Stimulated activated CD4-positive, alpha-beta T cell treated with anti-CD3 and anti-CD28 coated beads, Interleukin-4, amount 100 ng/mL, for 4 hours (primary cell): ENCODE results near the gene TEX261.
"Not testable (repeated sequence)": the region's sequence is repeated elsewhere in the genome, so short reads cannot be mapped to it uniquely, and the experiment has no call there.

Source experiments
- DNase-seq, 2 experiments: peaks; one replicate each; pipeline ENCODE4 v3.0.0-alpha.2; 2020

The TEX261 gene

DNA sequence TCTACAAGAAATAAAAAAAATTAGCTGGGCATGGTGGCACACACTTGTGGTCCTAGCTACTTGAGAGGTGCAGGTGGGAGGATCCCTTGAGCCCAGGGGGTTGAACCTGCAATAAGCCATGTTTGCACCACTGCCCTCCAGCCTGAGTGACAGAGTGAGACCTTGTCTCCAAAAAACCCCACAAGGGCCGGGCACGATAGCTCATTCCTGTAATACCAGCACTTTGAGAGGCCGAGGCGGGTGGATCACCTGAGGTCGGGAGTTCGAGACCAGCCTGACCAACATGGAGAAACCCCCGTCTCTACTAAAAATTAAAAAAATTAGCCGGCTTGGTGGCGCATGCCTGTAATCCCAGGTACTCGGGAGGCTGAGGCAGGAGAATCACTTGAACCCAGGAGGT lies 5.3 kb upstream of the TEX261 start:
- not testable (repeated sequence) for DNase-seq

DNA sequence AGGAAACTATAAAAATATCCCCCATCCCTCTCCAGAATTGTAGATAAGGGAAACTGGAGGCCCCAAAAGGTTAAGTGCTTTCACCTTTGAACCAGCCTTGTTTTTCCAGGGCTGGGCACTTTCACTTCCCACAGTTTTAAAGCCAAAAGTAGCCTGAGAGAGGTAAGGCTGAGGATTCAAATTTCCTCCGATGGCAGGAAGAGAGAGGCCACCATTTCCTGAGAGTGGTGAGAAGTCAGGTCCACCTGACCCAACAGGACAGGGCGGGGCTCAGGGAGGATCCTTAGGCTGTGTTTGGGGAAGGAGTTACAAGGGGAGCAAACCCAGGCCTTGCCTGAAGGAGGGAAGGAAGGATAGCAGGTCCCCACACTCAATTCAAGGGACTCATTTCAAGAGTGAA lies 4.7 kb upstream of the TEX261 start:
- no peak for DNase-seq

DNA sequence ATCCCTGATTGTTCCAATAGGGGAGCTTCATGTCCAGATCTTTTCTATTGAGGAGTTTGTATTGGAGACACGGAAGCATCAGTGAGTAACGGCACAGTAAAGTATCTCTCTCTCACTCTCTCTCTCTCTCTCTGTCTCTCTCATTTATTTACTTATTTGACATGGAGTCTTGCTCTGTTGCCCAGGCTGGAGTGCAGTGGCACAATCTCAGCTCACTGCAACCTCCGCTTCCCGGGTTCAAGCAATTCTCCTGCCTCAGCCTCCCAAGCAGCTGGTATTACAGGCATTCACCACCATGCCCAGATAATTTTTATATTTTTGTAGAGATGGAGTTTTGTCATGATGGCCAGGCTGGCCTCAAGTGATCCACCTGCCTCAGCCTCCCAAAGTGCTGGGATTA lies 4.2 kb upstream of the TEX261 start:
- not testable (repeated sequence) for DNase-seq

DNA sequence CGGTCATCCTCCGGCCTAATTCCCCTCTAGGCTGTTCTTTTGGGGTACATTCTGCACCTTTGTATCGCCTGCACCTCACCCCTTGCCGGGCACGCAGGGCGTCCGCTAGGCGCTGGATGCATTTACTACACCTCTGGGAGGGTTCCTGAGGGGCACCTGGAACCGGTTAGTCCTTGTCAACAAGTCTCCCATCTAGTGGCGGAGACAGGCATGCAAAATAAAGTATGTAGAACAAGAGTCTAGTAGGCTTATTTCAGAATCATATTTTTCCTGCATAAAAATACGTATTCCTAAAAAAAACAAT lies 705 bp upstream of the TEX261 start:
- peak in 1 of 2 experiments; percentile 58 for DNase-seq

DNA sequence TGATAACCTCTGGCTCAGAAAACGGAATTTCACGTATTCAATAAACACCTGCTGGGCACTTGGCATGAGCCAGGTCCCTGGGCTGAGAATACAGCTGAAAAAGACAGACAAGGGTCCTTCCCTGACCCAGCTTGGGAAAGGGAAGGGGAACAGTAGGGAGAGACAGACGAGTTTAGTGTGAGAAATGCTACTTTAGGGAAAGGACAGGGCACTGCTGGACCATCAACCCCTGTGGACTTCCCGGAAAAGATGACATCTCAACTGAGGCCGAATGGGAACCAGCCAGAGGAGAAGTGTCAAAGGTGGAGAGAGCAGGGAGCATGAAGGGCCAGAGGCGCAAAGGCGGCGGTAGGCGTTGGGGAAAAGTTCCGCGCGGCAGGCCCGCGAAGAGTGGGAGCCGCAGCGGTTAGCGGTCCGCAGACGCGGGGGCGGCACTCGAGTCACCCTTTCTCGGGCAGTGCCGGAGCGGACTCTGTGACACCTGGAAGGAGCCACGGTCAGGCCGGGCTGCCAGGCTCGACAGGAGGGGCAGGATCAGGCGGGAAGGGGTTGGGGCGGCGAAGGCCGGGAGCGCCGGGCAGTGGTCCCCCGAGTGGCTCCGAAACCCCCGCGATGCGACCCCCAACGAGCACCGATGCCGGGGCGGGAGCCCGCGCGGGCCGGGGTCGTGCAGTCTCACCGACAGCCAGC lies 519 bp downstream of the TEX261 start:
- peak; percentile 33 to 49 for DNase-seq

DNA sequence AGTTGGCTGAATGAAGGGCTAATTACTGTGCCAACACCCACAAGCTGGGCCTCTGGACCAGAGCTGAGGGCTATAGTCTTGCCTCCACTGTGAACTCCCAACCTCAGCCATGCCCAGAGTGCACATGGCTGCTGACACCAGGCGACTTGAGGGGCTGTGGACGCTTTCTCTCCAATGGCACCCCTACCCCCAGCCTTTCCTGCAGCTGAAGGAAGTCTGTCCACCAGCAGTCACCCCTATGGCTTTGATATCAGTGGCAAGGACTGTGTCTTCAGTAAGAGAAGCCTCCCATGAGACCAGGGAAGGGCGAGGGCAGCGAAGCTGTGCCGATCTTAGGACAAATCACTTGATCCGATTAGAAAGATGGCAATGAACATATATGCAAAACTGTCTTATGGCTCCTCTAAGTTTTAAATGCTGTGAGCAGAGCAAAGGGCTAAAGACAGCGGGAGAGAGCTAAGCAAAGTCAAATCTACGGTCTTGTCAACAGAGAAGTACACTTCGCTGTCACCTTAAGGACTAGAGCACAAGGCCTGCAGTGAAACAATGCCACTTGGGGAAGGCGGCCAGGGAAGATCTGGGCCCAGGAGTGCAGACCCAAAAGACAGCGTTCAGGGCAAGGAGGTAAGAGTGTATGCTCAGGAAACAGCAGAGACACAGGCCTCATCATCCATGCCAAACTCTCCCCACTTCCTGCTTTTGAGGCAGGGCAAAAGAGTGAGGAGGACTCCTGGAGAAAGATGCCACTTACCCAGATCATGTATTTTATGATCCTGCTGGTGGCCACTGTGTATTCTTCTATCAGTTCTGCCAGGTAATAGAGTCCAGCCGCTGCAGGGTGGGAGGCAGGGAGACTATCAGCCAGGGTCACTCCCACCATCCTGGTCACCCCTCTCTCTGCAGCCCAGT lies 1.5 kb downstream of the TEX261 start:
- no peak for DNase-seq

DNA sequence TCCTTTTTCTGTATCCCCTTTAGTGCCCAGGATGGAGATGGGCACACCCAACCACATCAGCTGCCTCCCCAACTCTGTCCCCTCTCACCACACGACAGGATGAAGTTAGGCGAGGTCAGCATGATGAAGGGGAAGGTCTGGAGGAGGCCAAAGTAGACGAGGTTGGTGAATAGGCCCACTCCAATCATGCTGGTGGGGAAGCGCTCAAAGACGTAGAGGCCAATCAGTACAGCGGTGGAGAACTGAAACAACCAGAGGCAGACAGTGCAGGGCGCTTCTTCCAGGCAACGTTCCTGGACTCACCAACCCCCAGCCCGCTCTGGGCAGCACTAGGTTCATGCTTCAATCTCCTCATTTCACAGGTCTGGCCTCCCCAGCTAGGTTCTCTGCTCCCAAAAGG lies 2.9 kb downstream of the TEX261 start:
- no peak for DNase-seq

DNA sequence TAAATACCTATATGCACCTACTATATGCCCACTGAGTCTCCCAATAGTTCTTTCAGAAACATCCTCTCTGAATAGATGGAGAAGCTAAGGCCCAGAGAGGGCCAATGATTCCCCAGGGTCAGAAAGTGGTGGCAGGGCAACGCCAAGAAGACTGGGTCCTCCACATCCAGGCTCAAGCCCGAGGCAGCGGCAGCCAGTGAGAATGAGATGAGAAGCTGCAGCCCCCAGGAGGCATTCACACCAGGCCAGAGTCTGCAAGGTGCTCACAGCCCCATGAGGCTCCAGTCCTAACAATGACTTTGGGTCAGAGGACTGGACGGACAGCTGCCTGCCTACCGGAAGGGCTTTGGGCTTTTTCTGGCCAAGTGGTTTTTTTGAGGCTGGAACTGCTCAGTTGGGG lies 3.5 kb downstream of the TEX261 start:
- no peak for DNase-seq

DNA sequence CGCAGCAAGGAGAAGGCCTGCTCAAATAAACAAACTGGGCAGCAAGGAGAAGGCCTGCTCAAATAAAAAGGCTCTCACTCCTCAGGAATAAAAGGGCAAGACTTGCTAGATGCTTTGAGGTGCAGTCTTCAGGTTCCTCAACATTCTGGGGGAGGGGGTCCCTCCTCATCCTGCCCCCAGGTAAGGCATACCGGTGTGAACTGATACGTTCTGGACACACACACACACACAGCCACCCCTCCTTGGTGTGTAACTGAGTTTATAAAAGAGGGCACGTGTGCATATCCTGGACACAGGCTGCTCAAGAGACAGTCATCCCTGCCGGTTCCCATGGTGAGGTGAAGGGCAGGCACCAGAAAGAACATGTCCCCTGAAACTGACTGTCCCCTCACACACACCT lies 4.5 kb downstream of the TEX261 start:
- no peak for DNase-seq

DNA sequence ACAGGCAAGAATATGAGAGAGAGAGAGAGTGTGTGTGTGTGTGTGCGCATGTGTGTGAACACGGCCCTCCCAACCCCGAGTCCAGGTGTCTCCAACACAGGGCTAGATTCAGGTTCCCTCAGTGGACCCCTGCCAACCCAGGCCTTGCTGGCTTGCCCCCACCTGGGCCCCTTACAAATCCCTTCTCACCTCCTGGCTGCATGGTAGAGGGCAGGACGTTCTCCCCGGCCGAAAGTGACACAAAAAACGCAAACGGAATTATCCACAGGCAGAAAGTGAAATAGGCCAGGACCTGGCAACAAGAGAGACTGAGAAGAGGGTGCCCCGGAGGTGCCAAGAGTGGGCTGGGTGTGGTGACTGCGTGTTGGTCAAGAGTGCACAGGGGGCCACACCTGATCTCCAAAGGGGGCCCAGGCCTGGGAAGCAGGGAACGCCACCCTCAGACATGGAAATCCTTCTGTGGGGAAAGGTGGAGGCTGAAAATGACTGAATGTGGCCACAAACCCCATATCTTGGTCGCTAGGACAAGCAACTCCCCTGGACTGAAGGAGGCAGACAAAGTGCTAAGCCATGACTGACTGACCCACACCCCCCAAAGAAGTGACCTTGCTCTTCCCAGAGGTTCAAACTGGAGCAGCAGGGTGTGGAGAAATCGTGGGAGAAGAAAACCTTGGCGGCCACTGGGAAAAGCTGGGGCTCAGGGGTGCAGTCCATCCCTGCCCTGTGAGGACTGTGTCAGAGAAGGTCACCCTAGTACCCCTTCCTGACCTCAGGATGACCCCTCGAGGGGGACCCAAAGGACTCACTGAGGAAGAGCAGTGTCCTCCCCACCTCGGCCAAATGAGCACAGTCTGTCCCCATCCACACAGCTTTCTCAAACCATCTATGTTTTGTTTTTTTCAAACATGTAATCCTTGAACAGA lies 5.7 kb downstream of the TEX261 start:
- DNase-seq = no peak

DNA sequence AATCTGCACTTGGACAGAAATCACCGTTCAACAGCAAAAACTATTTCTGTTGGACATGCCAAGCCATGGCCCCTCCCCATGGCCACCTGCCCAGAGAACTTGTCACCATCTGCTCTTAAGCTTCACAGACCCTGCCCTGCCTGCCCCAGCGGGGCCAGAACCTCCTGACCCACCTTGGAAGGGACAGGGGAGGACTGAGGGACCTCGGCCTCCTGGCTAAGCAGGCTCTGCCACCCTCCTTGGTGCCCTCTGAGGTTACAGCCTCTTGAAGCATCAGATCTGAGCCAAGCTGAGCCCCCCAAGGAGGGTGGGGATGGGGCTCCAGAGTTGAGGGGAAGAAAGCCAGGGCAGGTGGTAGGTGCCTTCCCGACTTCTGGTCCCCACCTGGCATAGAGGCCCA lies 6.5 kb downstream of the TEX261 start:
- DNase-seq = no peak

DNA sequence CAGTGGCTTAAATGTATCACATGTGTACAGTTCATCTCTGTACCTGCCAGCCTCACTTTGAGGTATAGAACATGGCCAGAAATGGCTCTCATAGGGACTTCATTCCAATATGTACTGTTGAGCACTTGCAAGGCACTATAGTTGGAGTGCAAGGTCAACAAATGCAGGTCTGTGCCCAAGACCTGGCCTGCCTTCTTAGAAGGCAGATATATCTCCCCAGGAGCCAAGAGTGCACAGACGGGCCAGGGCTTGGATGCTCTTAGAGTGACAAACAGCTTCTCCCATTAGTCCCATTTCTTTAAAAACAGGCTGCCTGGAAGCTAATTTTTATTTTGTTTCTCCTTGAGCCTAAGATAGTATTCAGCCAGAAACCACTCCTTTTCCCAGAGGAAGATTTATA lies 7.3 kb downstream of the TEX261 start:
- DNase-seq = no peak

DNA sequence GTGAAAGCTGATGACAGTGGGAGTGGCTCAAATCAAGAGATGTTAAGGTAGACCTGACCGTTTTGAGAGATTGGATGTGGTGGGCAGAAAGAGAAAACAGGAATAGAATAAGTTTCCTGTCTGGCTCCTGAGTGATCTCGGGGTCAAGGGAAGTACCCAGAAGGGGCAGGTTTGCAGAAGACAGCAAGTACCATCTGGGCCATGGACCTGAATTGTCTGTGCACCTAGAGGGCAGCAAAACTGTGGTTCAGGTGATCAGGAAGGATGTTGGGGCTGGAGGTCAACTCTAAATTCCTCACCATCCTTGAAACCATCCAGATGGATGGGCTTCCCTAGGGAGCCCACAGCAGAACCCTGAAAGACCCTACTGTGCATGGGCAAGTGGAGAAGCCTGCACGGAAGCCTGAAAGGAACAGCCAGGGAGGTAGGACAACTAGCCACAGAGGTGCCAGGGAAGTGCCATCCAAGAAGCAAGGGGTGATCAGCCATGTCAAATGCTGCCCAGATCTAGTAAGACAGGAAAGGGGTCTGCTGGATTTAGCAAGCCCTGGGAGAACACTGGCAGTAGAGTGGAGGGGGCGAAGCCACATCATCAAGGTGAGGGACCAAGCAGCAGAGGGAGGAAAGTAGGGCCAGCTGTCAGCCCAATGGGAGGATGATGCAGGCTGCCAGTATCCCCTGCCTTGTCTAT lies 8.0 kb downstream of the TEX261 start:
- no peak for DNase-seq

DNA sequence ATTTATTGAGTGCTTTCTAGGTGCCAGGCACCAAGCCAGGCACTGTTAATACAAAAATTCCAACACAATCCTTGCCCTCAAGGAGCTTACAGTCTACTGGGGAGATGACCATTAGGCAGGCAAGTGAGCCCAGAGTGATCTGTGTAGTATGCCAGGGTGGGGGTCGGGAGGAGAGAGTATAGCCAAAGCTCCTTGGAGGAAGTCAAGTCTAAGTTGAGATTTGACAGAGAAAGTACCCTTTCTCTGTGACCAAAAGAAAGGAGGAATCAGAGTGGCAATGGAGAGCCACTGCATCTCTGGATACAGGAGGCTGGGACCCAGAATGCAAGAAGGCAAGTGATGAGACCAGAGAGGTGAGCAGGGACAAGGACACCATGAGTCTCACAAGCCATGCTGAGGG lies 8.7 kb downstream of the TEX261 start:
- no peak for DNase-seq

DNA sequence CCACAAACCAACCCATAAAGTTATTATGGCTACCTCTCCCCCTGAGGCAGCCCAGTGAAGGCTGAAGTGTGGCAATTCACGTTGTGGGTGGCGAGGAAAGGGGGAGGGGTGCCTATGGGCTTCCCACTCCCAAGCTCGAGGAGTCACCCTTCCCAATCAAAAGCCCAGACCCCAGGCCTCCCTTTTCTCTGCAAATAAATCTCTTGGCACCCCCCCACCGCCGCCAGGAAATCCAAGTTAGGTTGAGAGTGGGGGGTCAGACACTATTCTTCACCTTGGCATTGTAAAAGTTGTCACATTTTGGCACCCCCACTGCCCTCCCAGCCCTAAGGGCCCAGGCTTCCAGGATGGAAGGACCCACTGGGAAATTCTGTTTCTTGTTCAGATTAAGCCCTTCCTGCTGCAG lies 9.4 kb downstream of the TEX261 start:
- no peak for DNase-seq

DNA sequence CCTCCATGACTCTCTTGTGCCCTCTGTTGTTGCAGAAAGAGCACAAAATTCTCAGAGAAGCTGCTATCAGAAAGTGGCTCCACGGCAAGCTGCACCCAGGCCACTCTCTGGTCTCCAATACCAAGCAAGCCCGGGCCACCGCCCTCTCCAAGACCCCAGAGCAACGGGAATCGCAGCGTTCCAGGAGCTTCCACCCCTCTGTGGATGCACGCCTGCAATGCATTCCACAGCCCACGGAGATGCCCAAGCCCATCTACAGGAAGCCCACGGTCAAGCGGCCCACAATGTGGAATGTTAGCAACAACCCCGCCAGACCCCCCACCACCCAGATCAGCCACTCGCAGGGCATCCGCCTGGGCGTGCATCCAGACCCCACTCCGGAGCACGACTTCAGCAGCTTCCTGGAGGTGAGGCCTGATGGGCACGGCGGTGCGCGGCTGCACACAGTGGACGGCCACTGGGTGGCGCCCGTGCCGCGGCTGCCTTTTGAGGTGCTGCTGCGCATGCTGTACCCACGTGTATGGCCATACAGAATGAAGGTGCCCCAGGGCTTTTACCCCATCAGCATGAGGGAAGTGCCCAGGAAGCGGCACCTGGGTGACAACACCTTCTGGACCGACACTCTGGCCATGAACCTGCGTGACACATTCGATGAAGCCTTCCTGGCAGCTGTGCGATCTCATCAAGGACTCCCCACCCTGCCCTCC lies 9.9 kb downstream of the TEX261 start:
- DNase-seq = peak; percentile 77 to 80

DNA sequence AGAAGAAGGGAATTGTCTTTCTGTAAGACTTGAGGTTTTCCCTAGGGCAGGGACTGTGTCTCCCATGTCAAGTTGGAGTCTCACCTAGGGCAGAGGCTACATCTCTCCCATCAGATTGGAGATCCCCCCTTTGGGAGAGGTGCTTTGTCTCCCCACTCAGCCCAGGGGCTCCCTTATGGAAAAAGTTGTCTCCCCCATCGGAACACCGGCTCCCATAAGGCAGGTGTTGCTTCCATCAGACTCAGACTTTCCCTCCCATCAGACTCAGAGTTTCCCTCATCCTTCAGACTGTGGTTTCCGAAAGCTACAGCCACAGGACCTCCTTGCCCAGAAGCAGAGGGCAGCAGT lies 10.5 kb downstream of the TEX261 start:
- DNase-seq = no peak

DNA sequence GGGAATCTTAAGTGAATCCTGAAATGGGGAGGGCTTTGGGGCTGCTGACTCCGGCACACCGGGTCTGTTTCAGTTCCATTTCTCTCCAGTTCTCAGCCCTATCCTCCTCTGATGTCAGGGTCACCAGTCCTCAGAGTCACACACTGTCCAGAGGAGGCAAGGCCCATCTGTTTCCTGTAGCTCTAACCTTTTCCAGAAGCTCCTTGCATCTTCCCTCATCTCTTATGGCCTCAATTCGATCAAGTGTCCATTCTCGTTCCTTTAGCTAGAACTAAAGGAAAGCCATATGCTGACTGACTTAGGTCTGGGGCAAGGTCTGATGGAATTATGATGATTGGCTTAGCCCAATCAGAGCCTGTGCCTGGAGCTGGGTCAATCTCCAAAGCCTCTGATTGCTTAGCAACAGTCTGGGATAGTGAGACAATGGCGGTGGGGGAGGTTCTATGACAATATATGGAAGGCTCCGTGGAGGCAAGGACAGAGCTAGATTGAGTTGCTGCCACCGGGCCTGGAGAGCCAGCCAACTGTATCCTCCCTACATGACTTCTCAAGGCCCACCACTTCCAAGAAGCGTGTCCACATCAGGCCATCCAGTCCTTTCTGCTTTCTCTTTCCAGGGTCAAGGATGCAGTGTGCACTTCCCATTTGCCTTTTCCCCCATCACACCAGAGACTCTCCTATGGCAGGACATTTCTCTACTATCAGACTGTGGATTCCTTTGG lies 11.0 kb downstream of the TEX261 start:
- DNase-seq = no peak

DNA sequence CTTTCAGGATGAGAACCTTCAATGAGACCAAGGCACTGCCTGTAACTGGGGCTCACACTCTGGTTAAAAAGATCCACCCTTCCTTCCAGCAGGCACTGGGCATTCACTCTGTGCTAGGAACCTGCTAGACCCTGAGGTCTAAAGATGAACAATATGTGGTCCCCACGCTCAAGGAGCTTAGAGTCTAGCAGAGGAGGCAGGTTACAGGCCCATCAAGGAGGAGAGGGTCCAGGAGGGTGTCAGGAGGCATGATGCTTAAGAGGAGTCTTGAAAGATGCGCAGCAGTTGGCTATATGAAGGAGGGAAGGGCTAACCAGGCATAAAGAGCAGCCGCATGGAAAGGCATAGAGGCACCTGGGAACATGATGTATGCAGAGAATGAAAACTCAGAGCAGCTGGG lies 11.7 kb downstream of the TEX261 start:
- DNase-seq = no peak

DNA sequence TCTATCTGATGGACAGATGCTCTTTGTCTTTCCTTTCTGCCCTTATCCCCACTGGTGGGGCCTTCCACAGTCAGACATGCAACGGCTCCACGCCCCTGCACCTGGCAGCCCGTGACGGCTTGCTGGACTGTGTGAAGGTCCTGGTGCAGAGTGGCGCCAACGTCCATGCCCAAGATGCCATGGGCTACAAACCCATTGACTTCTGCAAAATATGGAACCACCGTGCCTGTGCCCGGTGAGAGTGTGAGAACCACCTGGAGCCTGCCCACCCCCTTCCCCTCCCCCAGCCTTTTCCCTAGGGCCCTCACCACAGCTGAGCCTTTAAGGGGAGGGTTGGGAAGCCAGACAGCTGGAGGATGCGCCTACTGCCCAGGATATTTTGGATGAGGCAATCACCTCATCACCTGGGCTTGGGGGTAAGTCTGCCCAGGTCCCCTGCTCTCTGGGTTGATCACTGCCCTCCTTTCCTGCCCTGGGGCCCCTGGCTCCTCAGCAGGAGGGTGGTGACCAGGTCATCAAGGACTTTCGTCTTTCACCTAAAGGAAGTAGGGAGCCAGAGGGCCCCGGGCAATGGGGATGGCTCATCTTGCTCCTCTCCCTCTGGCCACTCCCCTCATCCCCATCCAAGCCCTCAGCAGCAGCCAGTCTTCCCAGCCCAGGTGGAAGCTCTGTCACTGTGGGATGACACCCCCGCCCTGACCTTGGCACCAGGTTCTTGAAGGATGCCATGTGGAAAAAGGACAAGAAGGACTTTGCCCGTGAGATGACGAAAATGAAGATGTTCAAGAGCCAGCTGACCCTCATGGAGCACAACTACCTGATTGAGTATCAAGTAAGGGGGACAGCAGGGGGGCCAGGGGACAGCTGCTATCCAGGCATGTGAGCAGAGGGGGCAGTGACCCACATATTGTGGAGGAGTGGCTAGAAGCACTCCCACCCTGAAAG lies 12.5 kb downstream of the TEX261 start:
- no peak for DNase-seq
